ENCODE data around the gene KIRREL1.

The KIRREL1 gene

DNA sequence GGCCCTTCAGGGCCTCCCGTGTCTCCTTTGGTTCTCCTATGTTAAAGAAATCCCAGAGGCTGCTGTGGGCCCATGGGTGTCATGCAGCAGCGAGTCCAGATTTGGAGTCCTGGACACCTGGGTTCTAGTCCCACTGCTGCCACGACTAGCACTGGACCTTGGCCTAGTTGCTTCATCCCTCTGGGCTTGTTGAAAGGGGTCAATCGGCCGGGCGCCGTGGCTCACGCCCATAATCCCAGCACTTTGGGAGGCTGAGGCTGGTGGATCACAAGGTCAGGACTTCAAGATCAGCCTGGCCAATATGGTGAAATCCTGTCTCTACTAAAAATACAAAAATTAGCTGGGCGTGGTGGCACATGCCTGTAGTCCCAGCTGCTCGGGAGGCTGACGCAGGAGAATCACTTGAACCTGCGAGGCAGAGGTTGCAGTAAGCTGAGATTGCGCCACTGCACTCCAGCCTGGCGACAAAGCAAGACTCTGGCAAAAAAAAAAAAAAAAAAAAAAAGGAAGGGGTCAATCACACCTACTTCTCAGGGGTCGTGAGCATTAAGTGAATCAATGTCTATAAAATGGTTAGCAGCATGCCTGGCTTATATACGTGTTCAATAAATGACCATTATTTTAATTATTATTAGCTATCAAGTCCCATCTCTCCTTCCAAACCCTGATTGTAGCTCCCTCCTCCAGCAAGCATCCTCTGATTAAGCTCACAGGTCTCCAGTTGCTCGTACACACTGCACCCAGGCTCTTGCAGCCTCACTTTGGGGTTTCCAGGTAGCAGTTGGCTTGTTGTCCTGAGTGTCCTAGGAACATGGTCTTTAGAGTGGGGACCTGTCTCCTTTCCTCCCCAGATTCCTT, 43.8 kb downstream of the KIRREL1 start:
- DNase-seq: no peak

DNA sequence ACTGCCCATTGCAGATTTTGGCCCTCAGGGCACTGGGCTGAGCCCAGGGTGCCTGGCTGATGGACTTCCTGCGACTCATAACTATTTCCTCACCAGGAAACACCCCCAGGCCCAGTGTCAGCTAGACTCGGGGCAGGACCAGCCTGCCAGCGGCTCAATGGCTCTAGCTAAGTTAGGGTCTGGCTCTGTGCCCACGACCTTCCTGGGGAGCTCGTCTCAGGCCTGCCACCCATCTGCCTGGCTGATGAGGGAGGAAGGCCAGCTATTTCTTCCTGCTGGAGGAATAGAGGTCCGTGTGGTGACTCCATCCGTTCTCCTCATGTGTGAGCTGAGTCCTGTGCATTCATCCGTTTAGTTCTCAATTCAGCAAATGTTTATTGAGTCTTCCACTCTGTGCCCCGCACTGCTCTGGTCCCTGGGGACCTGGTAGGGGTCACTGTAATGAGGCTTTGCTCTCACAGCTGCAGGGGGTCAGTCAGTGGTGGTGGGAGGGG, 44.5 kb downstream of the KIRREL1 start:
- DNase-seq: no peak

DNA sequence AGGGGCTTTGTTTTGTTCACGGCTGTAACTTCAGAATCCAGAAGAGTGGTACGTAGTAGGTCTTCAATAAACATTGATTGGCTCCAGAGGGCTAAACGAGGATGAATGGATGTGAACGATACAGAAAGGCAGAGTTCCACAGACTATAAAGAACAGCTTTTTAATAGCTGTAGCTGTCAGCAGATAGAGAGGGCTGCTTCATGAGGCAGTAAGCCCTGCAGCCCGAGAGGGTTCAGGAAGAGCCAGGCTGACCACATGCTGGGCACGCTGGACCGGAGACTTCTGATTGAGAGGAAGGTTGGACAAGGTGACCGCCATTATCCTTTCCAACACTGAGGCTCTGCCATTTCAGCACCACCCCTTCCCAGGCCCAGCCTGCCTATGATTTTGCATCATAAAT, 45.3 kb downstream of the KIRREL1 start:
- no peak for DNase-seq

DNA sequence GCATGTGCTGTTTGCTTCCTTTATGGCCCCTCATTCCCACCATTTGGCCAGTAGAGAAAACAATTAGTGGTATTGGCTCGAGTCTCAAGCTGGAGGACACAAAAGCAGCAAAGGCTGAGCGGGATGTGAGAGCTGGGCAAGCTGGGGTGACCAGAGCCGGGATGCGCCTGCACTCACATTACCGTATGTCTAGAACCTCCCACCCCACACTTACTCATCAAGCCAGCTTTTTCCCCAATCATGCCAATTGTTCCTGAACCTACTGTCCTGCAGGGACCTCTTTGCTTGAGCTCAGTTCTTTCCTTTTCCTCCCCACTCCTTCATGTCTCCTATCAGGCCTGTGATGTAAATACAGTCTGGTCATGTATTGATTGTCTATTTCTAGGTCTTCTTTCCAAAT, 45.9 kb downstream of the KIRREL1 start:
- DNase-seq: no peak

DNA sequence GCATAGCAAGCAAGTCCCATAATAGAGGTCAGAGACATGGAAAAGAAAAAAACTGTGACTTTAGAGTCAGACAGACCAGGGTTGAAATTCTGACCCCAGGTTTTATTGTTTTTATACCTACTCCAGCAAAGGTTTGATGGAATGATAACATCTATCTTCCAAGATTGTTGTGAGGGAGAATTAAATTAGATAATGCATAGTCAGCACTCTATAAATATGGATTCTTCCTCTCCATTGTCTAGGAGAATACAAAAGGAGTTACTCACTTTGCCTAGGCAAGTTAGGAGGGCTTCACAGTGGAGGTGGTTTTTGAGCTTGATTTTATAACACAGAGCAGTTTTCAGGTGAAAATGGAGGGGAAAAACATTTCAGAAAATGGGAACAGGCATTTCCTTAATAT, 46.9 kb downstream of the KIRREL1 start:
- DNase-seq: no peak

DNA sequence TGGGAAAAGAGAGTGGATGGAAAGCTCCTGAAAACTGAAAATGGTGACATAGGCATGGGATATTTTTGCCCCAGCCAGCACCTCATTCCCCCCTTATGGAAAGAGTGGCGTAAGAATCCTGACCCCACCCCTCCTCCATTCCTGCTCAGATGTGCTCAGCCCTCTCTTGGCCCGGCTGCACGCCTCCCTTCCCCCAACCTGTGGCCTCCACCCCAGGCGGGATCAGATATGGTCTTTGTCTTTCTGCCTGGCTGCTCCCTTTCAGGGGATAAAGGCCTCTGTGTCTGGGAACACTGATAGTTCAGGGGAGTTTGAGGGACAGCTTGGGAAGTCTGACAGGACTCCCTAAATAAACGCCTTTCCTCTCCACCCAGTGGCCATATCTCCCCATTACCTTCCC, 49.8 kb downstream of the KIRREL1 start:
- DNase-seq: no peak

DNA sequence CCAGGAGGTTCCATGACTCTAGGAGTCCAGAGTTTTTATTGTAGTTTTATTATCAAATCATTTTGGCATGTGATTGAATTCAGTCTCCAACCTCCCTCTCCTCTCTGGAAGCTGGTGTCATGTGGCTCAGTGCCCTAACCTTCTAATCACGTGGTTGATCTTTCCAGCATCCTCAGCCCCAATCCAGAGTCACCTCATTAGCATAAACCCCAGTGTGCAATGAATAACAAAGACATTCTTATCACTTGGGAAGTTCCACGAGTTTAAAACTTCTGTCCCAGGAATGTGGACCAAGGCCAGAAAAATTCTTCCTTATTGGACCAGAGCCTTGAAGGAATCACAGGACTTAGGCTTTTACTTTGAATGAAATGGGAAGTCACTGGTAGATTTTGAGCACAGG, 52.2 kb downstream of the KIRREL1 start:
- DNase-seq: no peak

DNA sequence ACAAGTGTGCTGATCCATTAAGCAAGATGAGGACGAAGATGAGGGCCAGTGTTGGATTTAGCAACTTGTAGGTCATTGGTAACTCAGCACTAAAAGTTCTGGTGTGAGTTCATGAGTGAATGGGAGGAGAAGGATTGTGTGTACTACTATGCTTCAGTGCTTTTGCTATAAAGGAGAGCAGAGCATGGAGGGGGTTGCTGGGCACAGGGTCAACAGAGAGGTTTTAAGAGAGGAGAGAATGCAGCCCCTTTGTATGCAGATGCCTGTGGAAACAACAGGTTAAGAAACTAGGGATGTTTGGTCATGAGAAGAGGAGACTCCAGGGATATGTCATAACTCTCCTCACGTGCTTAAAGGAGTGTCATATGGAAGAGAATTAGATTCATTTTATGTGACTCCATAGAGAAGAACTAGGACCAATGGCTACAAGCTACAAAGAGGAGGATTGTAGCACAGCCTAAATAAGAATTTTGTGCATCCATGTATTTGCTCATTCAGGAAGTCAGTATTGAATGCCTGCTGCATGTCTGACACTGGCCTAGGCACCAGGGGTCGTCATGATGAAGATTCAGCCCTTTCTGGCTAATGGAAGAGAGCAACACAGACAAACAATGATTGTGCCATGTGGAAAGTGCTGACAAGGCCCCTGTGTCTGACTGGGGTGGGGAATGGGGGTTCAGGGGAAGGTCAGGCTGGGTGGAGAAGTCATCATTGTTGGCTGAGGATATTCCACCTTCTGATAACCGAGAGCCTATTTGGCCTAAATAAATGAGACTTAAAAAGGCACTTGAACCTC, 53.5 kb downstream of the KIRREL1 start:
- no peak for DNase-seq

DNA sequence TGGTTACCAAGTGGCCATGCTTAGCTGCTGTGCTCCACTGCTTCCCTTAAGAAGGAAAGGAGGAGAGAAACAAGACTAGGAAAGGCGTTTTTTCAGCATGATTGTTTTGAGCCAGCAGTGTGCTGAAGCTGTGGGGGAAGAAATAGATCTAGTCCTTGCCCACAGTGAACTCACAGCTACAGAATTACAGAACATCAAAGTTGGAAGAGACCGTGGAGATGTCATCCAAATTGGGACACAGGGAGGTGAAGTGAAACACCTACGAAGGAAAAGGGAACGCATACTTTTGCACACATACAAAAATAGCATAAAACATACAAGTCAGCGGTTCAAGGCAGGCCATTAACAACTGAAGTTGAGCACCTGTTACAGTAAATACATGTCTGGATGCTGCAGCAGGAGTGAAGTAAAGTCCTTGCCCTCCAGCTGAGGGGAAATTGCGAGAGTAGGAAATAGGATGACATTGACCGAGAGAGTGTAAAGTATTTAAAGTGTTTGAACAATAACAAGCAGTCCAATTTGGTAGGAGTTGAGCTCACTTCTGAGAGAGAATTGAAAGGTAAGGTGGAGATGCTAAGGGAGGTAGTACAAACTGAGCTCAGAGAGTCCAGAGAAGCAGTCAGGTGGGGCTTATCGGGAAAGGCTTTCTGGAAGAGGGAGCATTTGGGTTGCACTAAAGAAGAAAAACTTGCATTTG, 55.1 kb downstream of the KIRREL1 start:
- DNase-seq: no peak

DNA sequence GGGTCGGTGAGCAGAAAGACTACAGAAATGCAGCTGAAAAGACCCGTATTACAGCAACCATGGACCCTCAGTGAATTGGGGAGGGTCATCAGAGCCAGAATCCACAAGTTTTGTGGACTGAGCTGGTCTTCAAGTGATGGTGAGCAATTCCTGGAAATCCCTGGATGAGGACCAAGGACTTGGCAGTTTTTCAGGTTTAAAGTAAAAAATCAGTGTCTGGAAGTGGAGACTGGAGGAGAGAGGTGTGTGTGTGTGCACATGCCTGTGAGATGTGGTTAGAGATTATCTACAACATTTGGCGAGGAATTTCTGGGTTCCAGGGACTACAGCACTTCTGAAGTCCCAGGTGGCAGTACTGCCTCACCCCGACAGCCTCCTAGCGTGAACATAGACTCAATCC, 56.4 kb downstream of the KIRREL1 start:
- no peak for DNase-seq

DNA sequence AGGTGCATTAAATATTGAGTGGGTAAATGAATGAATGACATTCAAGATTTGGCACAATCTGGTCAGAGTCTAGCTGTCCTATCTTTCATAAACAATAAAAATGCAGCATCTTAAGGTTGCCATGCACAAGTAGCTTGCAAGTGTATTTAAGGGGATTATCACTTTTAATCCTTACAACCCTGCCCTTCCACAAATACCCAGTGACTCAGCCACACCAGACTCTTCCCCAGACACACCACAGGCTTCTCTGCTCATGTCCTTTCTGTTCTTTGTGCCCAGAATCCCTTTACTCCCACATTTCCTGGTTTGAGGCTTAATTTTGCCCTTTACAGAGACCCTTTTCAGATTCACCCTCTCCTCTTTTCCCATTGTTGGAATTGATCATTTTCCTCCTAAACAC, 59.8 kb downstream of the KIRREL1 start:
- DNase-seq: no peak

DNA sequence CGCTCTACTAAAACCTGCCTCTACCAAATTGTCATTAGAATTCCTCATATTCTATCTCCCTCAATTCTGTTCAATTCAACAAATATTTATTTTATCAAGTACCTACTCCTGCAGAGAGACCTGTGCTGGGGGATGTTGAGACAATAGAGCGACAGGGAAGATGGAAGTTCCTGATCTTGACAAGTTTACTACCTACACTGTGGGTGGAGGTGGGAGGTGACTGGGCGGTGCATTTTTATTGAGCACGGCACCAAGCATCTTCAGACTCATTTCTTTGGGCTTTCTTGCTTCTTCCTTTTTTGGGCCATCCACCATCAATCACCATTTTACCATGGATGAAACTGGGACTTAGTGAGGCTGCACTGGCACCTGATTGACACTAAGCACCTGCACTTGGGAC, 61.3 kb downstream of the KIRREL1 start:
- no peak for DNase-seq

DNA sequence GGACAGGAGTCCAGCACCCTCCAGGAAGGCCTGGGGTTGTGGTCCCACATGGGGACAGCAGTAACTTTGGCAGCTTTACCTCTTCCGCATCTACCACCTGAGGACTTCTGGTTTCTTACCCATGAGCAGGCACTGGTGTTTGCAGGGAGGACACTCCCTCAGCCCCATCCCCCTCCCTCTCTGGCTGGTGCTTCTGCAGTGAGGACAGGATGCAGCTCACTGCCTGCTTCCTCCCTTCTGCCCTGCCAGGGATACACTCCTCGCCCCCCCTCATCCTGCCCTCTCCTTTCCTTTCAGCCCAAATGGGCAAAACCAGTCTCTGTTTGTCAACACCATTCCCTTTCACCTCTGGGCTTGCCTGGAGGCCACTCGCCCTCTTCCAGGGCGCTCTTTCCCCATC, 62.4 kb downstream of the KIRREL1 start:
- DNase-seq: no peak

DNA sequence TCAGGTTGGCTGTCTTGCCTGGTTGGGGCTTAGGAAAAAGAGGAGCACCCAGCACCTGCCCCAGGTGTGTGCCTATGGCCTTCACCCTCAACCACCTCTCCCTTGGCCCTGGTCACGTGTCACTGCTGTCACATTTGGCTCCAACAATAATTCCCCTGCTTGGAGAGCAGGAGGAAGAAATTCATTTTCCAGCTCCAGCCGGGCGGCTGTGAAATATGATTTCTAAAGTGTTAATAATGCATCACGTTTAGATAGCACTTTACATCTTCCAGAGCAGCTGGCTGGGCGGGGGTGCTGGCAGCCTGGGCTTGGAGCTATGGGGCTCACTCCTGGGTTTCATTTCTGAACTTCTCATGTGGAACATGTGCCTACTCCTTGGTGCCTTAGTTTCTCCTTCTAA, 63.1 kb downstream of the KIRREL1 start:
- DNase-seq: no peak

DNA sequence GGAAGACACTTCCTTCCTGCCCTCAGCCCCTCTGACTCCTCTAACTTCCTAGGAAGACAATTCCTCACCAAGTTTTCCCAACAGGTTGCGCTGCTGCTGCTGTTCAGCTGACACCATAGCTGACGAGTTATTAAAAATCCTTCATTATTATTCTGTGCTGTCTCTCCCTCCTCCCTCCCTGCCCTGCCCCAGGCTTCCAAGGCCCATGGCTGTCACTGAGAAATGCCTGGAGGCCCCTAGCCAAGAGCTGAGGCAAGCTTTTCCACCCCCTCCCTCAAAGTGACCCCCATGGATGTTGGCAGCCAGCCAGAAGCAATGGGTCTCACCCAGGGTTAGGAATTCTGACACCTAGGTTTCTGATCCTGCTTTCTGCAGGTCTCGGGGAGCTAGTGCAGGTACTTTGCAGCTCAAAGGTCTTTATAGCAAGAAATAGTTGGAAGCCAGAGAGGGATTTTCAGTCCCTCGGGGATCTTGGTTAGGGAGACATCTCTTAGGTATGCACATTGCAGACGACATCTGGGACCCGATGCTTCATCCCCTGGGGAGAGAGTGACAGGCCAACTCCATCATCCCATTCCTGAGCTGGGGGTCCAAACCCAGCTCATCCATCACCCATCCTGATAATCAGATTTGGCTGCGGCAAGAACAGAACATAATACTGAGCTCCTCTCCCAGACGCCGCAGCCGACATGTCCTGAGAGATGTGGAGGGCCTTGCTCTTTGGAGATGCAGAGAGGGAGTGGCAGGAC, 65.0 kb downstream of the KIRREL1 start:
- DNase-seq: no peak

DNA sequence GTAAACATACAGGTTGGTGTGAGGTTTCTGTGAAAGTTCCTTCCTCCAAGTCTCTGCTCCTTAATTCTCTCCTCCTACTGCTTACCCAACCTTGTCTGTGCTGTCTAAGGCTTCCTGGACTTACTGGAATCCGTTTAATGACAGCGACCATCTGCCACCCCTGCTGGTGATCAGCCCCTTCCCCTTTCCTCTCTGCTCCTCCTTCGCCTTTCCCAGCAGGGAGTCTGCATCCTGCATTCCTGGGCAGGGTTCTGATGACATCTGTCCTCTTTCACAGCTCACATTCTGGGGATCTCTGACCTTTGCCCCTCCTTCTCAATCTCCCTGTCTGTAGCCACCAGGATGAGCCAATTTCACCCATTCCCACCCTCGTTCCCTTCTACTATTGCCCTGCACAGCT, 66.5 kb downstream of the KIRREL1 start:
- DNase-seq: no peak

DNA sequence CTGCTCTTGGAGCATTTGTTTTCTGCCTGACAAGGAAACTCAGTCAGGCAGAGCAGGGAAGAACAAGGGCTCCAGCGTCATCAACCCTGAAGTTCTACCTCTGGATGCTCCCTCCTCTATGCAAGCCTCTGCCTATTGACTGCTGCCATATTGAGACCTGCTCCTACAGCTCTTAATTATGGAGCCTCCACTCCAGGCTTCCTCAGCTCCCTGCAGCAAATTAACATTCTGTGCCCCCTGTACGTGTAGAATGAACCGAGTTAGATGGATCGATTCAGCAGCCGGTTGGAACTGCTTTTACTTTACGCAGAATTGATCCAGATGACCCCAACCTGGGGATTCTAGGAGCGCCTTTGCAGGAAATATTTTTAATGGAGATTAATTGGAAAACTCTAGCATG, 68.7 kb downstream of the KIRREL1 start:
- DNase-seq: no peak

DNA sequence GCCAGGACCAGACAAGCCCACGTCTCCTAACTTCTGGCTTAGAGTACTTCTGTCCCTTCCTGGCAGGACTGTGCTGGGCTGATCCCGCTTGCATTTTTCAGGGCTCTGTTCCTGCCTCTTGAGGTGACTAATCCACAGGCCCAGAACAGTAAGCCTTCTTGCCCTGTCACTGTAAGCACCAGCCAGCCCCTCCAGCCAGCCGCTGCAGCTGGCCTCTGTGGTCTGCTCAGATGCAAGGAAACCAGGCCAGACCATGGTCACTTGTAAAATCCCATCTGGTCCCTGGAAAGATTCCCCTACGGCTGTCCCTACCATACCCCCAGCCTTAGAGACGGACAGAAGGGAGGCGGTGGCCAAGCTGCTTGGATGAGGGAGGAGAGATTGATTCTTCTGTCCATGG, 74.2 kb downstream of the KIRREL1 start:
- DNase-seq: no peak

DNA sequence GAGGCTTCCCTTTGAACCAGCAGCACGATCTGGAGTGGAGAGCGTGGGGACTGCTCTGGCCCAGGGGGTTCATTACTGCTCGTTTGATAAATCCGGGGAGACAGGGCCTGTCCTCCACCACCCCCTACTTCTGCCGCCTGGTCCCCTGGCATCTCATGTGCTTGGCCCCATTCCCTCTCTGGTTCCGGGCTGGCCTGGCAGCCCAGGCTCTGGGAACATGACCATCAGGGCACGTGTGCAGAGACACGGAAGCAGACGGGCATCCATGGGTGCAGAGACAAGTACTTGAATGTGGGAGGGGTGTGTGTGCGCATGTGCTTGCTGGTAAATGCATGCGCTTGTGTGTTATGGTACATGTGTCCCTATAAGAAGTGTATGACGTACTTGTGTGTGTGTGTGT, 75.5 kb downstream of the KIRREL1 start:
- DNase-seq: no peak

DNA sequence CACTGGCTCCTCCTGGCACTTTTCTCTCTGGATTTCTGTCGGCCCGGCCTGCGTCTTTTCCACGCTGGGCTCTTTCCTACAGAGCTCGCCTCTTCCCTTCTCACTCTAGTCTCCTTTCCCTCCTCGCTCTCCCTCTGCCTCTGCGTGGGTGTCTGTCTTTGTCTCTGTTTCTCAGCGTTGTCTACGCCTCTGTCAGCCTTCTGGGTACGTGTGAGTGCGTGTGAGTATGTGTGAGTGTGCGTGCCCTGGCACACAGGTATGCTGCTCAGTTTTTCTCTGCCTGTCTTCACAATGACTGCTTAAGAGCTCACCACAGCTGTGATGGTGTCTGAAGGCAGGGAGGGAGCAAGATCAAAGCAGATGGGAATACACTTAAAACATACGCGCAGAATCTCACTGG, 77.7 kb downstream of the KIRREL1 start:
- DNase-seq: no peak

DNA sequence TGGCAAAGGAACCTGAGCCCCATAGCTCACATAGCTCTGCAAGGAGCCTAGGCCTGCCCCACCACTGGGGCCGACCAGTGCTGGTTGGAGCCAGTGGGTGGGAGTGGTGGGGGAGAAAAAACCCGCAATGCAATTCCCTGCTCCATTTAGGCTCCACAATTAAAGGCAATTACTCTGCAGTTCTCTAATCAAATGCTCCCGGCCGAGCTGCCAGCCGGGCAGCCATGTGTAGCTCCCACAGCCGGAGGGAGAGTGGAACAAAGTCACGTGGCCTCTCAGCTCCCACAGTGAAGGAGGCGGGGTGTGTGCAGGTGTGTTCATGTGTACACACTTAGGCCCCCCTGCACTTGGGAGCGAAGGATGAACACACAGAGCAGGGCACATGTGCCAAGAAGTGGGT, 81.6 kb downstream of the KIRREL1 start:
- DNase-seq: no peak

DNA sequence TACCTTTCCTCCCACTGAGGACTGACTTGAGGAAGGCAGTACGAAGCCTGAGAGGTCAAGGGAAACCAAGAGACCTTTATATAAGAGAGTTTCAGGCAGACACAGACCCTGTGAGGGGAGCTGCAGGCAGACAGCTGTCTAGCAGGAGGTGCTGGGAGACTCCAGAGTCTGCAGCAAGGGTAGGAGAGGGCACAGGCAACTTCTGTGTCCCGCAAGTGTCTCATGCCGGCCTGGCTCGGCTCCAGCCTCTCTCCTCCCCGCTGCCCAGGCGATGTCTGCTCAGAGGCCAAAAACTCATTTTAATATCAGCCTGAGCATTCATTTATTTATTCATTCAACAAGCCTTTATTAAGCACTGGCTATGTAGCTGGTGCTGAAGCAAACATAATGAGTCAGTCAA, 83.0 kb downstream of the KIRREL1 start:
- DNase-seq: no peak

All from CD4-positive, alpha-beta T cell treated with Interleukin-4 for 1 hour (primary cell).